GM19438 (cell line): ENCODE data around the gene CAMK1D.

ENCODE experiments used
- ATAC-seq: cut with Tn5 transposase; IDR thresholded peaks from one replicate; pipeline ENCODE4 v1.9.1; 2021; ENCODE audit warnings: low read depth; ENCODE audit not compliant: unreplicated experiment

The CAMK1D gene

DNA sequence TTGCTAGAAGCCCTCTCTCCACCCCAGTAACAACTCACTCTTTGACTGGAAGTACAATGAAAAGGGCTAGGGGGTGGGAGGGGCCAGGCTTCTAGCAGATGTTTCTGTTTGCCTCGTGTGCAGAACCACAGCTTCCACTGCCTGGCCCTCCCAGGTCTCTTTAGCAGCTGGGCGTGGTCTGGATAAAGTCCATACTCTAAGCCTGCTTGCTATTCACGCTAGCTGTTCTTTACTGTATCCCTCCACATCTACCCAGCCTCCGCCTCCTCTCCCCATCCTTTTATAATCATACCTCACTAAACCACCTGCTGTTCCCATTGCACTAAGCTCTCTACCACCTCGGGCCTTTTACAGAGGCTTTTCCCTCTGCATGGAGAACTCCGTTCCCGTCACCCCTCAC is 288.8 kb downstream of the CAMK1D start:
- no peak for ATAC-seq

DNA sequence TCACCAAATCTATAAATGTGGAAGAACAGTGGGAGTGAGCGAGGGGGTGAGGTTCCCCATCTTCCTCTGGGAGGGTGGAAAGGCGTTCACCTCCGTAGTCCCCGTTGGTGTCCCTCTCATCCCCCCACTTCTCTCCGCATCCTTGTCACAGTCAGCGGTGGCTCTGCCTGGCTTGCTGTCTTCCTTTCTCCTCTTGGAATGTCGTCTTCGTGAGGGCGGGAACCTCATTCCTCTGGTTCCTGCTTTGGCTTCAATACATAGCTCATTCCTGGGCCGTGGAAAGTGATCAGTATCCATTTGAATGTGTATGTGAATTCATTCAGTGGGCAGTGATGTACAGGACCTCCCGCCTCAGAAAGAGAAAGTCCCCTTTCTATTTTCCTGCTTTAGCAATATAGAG is 289.4 kb downstream of the CAMK1D start:
- ATAC-seq = no peak

DNA sequence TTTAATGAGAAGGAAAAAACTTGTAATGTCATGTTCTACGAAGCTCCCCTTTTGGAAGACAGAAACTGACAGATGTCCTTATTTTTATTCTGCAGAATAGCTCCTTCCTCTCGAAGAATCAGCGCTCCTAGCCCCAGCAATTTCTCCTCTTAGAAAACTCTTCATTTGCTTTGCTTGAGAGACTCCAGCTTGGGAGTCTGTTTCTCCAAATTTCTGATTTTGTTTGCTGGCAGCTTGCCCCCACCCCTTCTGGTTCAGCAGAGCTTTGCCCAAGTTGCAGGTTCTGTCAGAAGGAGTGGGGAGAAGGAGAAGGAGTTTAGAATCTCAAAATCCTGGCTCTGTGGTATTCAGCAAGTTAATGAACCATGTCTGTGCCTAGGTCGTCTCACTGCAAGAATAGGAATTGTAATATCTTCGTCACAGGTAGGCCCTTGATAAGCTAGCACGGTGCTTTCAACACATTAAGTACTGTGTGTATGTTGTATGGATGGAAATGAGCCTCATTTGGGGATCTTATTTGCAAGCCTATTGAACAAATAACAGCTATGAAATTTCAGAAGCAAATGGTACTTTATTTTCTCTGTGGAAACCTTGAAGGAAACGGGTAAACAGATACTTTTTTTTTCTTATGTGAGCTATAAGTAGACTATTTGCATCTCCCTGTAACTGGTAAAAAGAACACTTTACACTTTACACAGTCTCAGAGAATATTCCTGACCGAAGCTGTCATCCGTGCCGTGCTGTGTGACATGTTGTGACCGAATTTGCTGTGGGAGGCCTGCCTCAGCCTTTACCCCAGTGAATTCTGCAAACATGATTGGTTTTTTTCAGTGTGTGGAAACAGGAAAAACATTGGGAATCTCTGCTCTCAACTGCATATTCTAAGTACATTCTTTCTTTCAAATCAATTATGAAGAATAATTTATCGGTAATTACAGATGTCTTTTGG is 290.9 kb downstream of the CAMK1D start:
- ATAC-seq = no peak

DNA sequence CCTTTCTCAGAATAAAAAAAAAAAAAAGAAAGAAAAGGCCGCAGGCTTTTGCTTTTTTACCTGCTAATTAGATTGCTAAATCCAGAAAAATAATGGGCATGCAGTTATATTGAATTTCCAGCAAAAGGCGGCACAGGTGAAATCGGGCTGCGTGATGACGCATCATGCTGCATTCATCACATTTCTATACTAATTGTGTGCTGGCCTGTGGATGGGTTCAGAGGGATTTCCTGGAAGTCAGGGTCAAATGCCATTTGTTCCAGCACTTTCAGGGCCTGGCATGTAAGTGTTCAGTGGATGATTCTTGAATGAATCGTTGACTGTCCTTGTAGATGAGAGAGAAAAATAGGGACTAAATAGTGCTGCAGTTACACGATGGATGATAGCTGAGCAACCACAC is 292.7 kb downstream of the CAMK1D start:
- no peak for ATAC-seq

DNA sequence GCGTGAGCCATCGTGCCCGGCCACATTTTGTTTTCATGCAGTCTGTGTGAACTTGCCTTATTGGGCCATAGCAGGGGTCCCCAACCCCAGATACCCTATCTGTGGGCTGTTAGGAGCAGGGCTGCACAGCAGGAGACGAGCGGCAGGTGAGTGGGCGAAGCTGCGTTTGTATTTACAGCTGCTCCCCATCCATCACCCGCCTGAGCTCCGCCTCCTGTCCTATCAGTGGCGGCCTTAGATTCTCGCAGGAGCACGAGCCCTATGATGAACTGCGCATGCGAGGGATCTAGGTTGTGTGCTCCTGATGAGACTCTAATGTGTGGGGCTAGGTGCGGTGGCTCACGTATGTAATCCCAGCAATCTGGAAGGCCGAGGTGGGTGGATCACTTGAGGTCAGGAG is 293.9 kb downstream of the CAMK1D start:
- no peak for ATAC-seq

DNA sequence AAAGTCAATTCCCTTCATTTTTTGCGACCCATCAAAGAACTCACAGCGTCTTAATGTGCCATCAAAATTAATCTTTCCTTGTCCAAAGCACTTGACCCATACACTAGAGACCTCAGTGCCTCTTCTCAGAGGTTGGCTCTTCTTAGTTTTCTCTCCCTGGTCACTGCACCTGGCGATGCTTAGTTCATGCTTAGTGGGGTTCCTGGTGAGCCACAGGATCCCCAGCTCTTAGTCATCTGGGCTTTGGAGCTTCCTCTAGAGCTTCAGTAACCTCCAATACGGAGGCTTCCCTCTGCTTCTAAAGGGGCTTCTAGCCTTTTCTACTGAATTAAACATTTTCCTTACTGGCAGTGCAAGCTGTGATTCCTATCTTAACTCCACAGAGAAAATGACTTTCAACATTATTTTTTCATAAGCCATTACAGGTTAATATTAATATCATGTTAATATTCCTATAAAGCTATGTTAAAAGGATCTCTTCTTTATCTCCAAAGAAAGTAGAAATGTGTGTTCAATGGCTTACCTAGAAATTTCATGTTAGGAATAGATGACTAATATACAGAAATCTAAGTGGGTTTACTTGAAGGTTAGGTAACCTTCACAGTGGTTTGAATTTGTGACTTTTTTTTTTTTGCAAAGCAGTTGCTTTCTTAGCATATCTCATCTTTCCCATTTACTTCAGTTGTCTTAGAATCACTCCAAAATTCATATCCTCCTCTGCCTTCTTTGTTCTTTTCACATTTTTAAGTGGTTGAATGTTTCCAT is 295.2 kb downstream of the CAMK1D start:
- ATAC-seq = no peak

DNA sequence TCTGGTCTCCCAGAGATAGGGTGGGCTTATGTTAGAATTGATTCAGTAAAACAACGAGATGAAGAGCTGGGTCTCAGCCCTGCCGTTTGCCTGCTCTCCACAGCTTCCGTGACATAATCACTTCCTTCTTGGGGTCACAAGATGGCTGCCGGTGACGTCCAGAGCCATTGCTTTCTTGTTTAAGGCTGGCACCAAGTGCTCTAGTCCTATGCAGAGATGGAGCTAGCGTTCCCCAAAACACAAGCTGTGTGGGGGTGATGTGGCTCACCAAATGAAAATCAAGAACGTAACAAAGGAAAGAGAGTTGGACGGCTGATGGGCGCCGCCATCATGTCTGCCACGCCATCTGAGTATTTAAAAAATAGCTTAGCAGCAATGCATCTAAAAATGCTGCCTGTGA is 296.1 kb downstream of the CAMK1D start:
- no peak for ATAC-seq

DNA sequence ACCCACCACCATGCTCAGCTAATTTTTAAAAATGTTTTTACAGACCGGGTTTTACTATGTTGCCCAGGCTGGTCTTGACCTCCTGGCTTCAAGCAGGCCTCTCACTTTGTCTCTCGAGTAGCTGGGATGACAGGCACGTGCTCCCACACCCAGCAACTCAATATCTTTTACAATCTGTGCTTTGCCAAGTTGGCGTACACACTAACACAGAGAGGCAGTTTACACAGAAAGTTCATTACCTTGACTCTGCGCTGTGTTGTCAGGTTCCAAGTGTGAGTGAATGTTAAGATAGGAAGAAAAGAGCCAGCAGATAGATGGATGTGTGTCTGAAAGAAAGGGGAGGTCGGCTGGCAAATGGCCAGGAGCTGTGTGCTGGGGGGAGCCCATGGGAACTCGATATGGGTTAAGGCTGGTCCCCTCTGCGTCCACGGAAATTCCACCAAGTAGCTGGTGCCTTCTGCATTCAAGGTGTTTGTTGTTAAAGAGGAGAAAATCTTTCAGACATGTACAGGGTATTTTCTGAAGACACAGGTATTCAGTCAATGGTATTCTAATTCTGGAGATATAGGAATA is 299.8 kb downstream of the CAMK1D start:
- no peak for ATAC-seq

DNA sequence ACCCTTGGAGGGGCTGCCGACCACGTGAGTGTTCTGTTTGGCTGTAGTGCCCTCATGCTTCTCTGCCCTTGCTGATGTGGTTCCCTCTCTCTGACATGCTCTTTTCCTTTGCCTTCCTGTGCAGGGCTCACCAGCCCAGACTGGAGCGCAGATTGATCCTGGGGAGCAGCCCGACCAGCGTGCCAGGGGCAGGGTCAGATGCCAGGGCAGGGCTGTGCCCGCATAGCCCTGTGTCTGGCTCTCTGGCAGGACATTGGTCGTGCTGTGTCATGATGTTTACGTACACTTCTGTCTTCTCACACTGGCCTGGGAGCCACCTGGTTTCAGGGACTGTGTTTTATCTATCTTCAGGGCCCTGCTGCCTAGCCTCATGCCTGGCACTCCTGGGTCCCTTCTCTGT is 300.8 kb downstream of the CAMK1D start:
- ATAC-seq = no peak

DNA sequence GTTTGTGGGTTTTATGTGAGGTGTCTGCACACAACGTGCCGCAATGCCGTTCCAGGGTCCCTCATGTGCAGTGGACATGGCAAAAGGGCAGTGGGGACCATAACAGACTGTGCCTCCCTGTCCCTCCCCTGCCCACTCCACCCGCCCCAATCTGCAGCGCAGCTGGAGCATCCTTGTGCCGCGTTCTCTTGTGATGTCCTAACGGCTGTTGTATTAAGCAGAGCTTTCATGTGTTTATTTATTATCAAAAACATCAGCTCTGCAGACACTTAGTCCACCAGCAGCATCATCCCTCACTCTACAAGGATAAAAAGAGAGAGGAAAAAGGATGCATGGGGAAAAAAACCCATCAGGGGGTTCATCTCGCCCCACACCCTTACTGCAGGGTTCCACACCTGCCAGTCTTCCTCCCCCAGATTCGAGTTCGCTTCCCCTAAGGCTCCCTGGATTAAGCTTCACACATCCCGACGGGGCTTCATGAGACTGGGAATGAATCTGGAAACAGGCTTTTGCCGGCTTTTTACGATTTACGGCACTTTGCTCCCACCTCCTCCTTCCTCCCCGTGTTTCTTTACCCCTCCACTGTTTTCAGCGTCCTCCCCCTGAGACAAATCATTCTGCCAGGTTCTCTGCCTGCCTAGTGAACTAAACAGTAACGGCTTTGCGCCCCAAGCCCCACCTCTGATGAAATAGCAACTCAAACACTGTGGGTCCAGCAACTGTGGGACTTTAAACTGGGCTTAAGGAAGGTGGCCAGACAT is 301.4 kb downstream of the CAMK1D start:
- ATAC-seq = no peak

DNA sequence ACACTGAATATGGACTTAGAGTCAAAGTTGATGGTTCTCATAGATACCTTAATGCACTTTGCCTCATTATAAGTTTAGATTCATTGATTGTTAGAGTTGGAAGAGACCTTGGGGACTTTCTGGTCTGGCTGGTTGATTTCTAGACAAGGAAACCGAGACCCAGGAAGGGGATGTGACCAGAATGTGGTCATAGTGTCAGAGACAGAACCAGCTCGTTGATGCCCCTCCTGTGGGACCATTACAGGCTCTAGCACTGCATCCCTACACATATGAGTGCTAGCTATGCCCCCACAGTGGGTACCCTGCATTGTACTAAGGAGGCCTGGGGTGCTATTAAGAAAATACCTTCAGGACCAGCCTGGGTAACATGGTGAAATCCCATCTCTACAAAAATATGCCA is 306.6 kb downstream of the CAMK1D start:
- ATAC-seq = no peak

DNA sequence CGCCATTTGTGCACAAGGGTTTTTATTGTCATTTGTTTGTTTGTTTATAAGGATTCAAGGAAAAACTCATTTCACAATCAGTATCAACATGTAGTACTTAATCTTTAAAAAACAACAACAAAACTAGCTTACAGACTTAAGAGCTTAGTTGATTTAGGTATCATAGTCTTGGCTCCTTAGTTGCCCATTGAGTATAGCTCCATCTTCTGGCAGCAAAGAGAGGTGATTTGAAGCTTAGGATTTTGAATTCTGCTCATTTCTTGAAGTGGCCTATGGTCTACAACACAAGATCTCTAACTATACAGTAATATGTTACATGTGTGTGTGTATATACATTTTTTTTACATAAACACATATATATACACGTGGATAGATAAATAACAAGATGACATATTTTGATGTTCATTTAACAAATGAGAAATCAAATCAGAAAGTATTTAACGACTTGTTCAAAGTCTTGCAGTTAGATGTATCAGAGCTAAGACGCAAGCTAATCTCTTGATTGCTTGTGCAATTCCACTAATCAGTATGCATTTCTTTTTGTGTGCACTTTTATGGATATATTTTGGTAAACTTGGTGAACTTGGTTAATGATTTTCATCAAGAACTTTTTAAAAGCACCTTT is 307.3 kb downstream of the CAMK1D start:
- no peak for ATAC-seq

DNA sequence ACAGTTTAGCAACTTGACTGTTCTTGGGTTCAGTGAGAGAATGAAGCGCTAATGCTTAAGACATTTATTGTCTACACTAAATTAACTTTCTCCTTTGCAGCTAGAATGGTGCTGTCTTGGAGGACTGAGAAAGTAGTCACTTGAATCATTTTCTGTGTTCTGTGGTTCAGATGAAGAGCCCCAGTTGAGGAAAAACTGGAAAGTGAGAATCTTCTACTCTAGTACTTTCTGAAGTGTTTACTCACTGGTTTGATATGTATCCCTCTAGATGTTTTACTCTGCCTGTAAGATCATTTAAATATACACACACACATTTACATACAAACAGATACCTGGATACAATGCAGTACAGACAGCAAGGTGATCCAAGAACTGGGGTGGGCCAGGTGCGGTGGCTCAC is 308.1 kb downstream of the CAMK1D start:
- no peak for ATAC-seq

DNA sequence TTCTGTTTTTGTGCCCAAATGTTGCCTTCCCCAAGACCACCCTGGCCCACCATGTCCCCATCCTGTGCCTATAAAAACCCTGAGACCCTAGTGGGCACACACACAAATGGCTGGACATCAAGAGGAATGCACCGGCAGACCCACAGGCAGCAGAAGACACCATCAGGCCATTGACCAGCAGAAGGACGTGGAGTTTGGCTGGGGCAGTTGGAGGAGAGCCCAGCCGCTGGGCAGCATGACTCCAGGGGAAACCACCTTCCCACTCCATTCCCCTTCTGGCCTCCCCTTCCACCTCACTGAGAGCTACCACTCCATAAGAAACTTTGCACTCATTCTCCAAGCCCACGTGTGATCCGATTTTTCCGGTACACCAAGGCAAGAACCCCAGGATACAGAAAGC is 309.2 kb downstream of the CAMK1D start:
- no peak for ATAC-seq

DNA sequence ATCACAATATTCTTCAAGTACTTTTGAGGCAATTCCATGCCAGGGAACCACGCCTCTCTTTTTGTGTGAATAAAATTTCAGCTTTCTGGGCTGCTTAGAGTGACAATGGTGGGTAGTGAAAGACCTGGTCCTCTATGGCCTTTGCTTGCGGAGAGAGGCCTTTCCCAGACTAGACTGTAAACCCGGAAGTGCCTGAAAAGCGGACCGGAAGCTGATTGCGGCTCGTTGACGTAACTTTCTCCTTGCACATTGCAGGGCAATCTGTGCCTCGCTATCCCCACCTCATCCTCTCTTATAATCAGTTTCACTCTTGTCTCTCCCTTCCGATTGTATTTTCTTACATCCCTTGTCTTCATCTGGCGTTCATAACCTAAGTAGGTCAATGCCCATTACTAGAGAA is 310.4 kb downstream of the CAMK1D start:
- no peak for ATAC-seq

DNA sequence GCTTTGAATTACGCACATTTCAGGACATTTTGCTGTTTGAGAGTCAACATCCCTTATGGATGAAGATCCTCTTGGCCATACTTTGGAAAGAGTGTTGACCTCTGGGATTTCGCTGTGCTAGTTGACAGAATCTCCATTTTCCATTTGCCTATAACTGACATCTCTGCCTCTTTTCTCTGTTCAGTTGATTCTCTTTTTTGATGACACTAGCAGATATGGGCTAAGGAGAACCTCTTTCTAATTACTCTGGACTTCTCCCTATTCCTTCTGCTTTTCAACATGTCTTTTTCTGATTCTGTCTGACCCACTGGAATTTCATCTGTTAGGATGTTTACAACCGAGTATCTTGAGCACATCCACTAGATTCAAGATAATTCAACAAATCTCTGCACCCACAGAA is 311.5 kb downstream of the CAMK1D start:
- ATAC-seq = no peak

DNA sequence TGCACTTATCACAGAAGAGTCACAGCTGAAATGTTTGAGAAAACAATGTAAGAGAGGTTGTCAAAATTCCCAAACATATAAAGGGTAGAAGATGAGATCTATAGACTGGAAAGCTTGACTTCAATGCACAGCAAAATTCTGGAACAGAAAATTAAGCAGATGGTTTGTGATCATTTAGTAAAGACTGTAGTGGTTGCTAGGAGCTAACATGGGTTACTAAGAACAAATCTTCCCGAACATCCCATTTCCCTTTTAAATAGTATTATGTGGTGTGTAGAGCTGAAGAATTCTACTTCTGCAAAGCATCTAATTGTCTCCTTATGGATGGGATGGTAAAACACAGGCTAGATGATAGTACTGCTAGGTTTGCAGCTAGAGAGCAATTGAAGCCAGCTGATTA is 312.3 kb downstream of the CAMK1D start:
- ATAC-seq = no peak

DNA sequence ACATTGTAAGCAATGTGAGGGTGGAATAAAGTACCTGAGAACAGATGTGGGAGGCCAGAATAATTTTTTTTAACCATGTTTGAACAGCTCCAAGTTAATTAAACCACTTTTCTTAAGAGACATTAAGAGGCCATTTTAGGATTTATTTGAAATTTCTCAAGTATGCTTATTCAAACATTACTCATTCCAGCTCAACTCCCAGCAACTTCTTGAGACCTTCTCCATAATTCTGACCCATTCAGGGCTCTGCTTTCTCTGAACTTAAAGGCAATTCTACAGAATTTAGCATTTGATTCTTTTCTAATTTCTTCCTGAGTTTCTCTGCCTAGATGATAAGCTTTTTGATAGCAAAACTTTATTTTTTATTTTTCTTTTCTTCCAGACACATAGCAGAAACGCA is 314.5 kb downstream of the CAMK1D start:
- no peak for ATAC-seq

DNA sequence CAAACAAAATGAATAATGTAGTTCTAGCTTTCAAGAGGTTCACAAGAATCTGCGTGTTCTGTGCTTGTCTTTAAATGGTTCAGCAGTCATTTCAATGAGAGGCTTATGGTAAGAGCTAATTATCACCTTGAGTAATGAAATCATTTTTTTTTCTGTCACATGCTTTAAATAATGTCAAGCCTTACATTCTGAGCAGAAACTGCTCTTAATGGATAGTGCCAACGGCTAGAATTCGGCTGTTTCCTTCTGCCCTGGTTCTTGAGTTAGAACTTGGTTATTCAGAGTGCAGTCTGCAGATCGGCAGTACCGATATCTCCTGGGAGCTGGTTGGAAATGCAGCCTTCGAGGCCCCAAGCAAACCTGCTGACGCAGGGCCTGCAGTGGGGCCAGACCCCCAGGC is 316.2 kb downstream of the CAMK1D start:
- no peak for ATAC-seq

DNA sequence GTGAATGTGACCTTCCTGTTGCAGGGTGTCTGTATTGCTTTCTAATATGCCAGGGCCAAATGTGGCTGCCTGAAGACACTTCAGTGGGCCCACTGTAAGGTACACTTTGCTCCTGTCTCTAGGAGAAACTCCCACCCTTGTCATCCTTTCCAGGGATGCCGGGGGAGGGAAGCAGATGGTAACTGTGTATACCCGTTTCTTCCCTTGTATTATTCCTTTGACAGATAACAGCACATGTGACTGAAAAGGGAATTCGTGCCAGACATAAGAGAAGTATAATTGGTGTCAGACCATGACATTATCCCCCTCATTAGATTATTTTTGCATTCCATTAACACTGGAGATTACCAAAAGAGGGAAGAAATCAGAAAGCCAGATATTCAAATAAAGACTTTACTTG is 317.7 kb downstream of the CAMK1D start:
- no peak for ATAC-seq
